Fibroblast of lung (primary cell): Measurements from ENCODE around the gene SMAD2. TPM values are rescaled to one million over a fixed set of nuclear protein-coding genes. Genes with fewer than 3 reads are reported as not detected.

Experiments
- DNase-seq, 2 donors: peaks; one replicate each; pipeline versions ENCODE4 v3.0.0 to v3.0.0-alpha.2; 2010; ENCODE audit warnings: low read depth in 2 of 2
- H2AFZ ChIP-seq: 2 replicates; pipeline ENCODE4 v1.5.1; 2012; ENCODE audit warnings: low read length, control low read depth, inconsistent platforms
- H3K27ac ChIP-seq: 2 replicates; pipeline ENCODE4 v1.5.1; 2011; ENCODE audit warnings: low read length, control low read depth; ENCODE audit not compliant: insufficient read depth
- H3K27me3 ChIP-seq: 2 replicates; pipeline ENCODE4 v1.5.1; 2011; ENCODE audit warnings: mild to moderate bottlenecking, low read length; ENCODE audit not compliant: control insufficient read depth, insufficient read depth
- H3K36me3 ChIP-seq: 2 replicates; pipeline ENCODE4 v1.5.1; 2011; ENCODE audit warnings: low read length; ENCODE audit not compliant: control insufficient read depth, insufficient read depth
- H3K4me1 ChIP-seq: 2 replicates; pipeline ENCODE4 v1.5.1; 2011; ENCODE audit warnings: low read length; ENCODE audit not compliant: control insufficient read depth, insufficient read depth; ENCODE audit errors: extremely low read depth
- H3K4me2 ChIP-seq: 2 replicates; pipeline ENCODE4 v1.5.1; 2011; ENCODE audit warnings: low read length, control low read depth; ENCODE audit not compliant: insufficient read depth; ENCODE audit errors: extremely low read depth
- H3K4me3 ChIP-seq, 4 experiments: fragments of 200-600 bp in 1 of 4; sonication (generic) in 1 of 4; replicated peaks in 1 of 4; 2 replicates each; pipeline ENCODE4 v1.5.1; 2011 to 2016; ENCODE audit warnings: low read length in 4 of 4, low read depth in 3 of 4, mild to moderate bottlenecking in 3 of 4, control low read depth in 2 of 4, inconsistent platforms in 1 of 4, mixed read lengths in 1 of 4; ENCODE audit not compliant: insufficient read depth in 1 of 4; ENCODE audit errors: control extremely low read depth in 1 of 4
- H3K79me2 ChIP-seq: 2 replicates; pipeline ENCODE4 v1.5.1; 2012; ENCODE audit warnings: mild to moderate bottlenecking, low read length, inconsistent platforms; ENCODE audit not compliant: control insufficient read depth, insufficient read depth
- H3K9ac ChIP-seq: 2 replicates; pipeline ENCODE4 v1.5.1; 2011; ENCODE audit warnings: mild to moderate bottlenecking, low read length, control low read depth; ENCODE audit not compliant: insufficient read depth
- H3K9me3 ChIP-seq: 2 replicates; pipeline ENCODE4 v1.5.1; 2012; ENCODE audit warnings: low read depth, low read length; ENCODE audit not compliant: control insufficient read depth, insufficient read depth
- H4K20me1 ChIP-seq: 2 replicates; pipeline ENCODE4 v1.5.1; 2011; ENCODE audit warnings: low read length; ENCODE audit not compliant: control insufficient read depth, insufficient read depth; ENCODE audit errors: extremely low read depth
- CTCF ChIP-seq, 2 donors: IDR thresholded peaks in 1 of 2; conservative IDR thresholded peaks in 1 of 2; 1 replicate in 1 of 2; 2 replicates in 1 of 2; pipeline ENCODE4 v1.5.1; 2011 to 2012; ENCODE audit warnings: low read length in 2 of 2, control low read depth in 1 of 2, inconsistent platforms in 1 of 2, low read depth in 1 of 2, mild to moderate bottlenecking in 1 of 2
- EZH2 ChIP-seq: IDR thresholded peaks from 2 replicates; pipeline ENCODE4 v1.5.1; 2012; ENCODE audit warnings: low read length, control low read depth, mild to moderate bottlenecking; ENCODE audit errors: missing control alignments
- polyA plus RNA-seq, 2 donors: library from polyadenylated mRNA; depleted of rRNA in 1 of 2; stranded (reverse) in 1 of 2; unstranded in 1 of 2; fragments of >200 nt; gene quantifications; 2 replicates each; pipeline ENCODE4 v1.2.1, GENCODE V29; 2011 to 2012; ENCODE audit warnings: missing spikeins in 1 of 2
- total RNA-seq: library from RNA; depleted of rRNA; stranded (reverse); fragments of >200 nt; gene quantifications from 2 replicates; pipeline ENCODE4 v1.2.1, GENCODE V29; 2014

Gene SMAD2
- total and polyA plus RNA-seq, 2 donors (not counting 1 experiment from before 2014, with no cell fraction given), result 76.0 to 111 TPM

GRCh38 chr18:47788621-47789020 is 141.8 kb downstream of the SMAD2 start:
- TF ChIP-seq EZH2, result no peak
- TF ChIP-seq CTCF (conservative IDR thresholded peaks at IDR 0.05 in 1 of 2, IDR thresholded peaks at IDR 0.05 in 1 of 2; ENCODE audit: low read depth in 1 of 2, low read length in 2 of 2), result no peak

GRCh38 chr18:47781561-47781960 is 148.9 kb downstream of the SMAD2 start:
- no peaks in the 10 kb centered on the region for H3K4me1 ChIP-seq
- no peak overlapping the region for H3K4me3 ChIP-seq
- H3K4me2 ChIP-seq, result no peak overlapping the region
- no peaks in the 10 kb centered on the region for H3K27me3 ChIP-seq
- H3K9ac ChIP-seq, result no peak overlapping the region
- H4K20me1 ChIP-seq, result no peaks in the 10 kb centered on the region
- no peak for TF ChIP-seq CTCF (conservative IDR thresholded peaks at IDR 0.05 in 1 of 2, IDR thresholded peaks at IDR 0.05 in 1 of 2; ENCODE audit: low read depth in 1 of 2, low read length in 2 of 2)
- no peak for TF ChIP-seq EZH2
- H2AFZ ChIP-seq, result no peak overlapping the region
- DNase-seq, result no peak
- no peaks in the 10 kb centered on the region for H3K36me3 ChIP-seq
- no peaks in the 10 kb centered on the region for H3K79me2 ChIP-seq
- H3K9me3 ChIP-seq, result no peaks in the 10 kb centered on the region
- H3K27ac ChIP-seq, result no peak overlapping the region

More at GRCh38 chr18:47788621-47789020, 141.8 kb downstream of the SMAD2 start:
- Histone ChIP-seq H2AFZ (no peak overlapping the region), H3K4me1 (no peaks in the 10 kb centered on the region), H3K36me3 (no peaks in the 10 kb centered on the region), H3K27ac (no peak overlapping the region), H3K4me2 (no peak overlapping the region), H3K79me2 (no peaks in the 10 kb centered on the region), H3K9ac (no peak overlapping the region), H4K20me1 (no peaks in the 10 kb centered on the region), H3K9me3 (no peaks in the 10 kb centered on the region), H3K4me3 (no peak overlapping the region), H3K27me3 (no peaks in the 10 kb centered on the region)
- no peak for DNase-seq

GRCh38 chr18:47780011-47780725 is 150.3 kb downstream of the SMAD2 start:
- no peaks in the 10 kb centered on the region for H3K36me3 ChIP-seq
- no peak for TF ChIP-seq EZH2
- H4K20me1 ChIP-seq, result no peaks in the 10 kb centered on the region
- H3K4me3 ChIP-seq, result no peak overlapping the region
- H3K4me2 ChIP-seq, result no peak overlapping the region
- H2AFZ ChIP-seq, result no peak overlapping the region
- no peaks in the 10 kb centered on the region for H3K4me1 ChIP-seq
- H3K27ac ChIP-seq, result no peak overlapping the region
- DNase-seq, result no peak
- no peak overlapping the region for H3K9ac ChIP-seq
- no peaks in the 10 kb centered on the region for H3K27me3 ChIP-seq
- no peaks in the 10 kb centered on the region for H3K79me2 ChIP-seq
- H3K9me3 ChIP-seq, result no peaks in the 10 kb centered on the region
